Naive B cell (primary cell): ENCODE results near the gene KRTAP10-11. TPM values are rescaled to one million over a fixed set of nuclear protein-coding genes. Genes with fewer than 3 reads are reported as not detected.
"Not testable (repeated sequence)": the region's sequence is repeated elsewhere in the genome, so short reads cannot be mapped to it uniquely, and the experiment has no call there.

Source experiments
- ATAC-seq, 2 donors: fragments of 150-1000 bp; cut with Tn5 transposase; 2 replicates each; pipeline ENCODE4 v1.10.0; 2021; ENCODE audit warnings: low read depth in 2 of 2, mild to moderate bottlenecking in 2 of 2, moderate library complexity in 2 of 2
- DNase-seq: peaks from one replicate; pipeline ENCODE4 v3.0.0; 2022
- H3K27ac Mint-ChIP-seq, 6 donors: one replicate each; pipeline ENCODE4 v1.8.0; 2020 to 2022; ENCODE audit warnings: mild to moderate bottlenecking in 6 of 6, mixed read lengths in 6 of 6, moderate library complexity in 5 of 6, inconsistent platforms in 2 of 6
- H3K27me3 Mint-ChIP-seq, 3 donors: one replicate each; pipeline ENCODE4 v1.8.0; 2021 to 2022; ENCODE audit warnings: mixed read lengths in 3 of 3, mild to moderate bottlenecking in 1 of 3
- H3K36me3 Mint-ChIP-seq, 2 donors: one replicate each; pipeline ENCODE4 v1.8.0; 2020 to 2022; ENCODE audit warnings: mixed read lengths in 2 of 2, inconsistent platforms in 1 of 2, mild to moderate bottlenecking in 1 of 2
- H3K4me1 Mint-ChIP-seq, 3 donors: one replicate each; pipeline ENCODE4 v1.8.0; 2020 to 2022; ENCODE audit warnings: mixed read lengths in 3 of 3, inconsistent platforms in 1 of 3, mild to moderate bottlenecking in 1 of 3, moderate library complexity in 1 of 3
- H3K4me3 Mint-ChIP-seq, 8 donors: one replicate each; pipeline ENCODE4 v1.8.0; 2020 to 2022; ENCODE audit warnings: mild to moderate bottlenecking in 8 of 8, mixed read lengths in 8 of 8, moderate library complexity in 8 of 8, inconsistent platforms in 2 of 8
- H3K9me3 Mint-ChIP-seq, 7 donors: one replicate each; pipeline ENCODE4 v1.8.0; 2020 to 2022; ENCODE audit warnings: mixed read lengths in 7 of 7, mild to moderate bottlenecking in 5 of 7, inconsistent platforms in 2 of 7, moderate library complexity in 1 of 7
- polyA plus RNA-seq, 6 donors: library from polyadenylated mRNA; unstranded; fragments of 300-500 nt; fragmentation: Illumina TruSeq; gene quantifications; one replicate each; pipeline ENCODE4 v1.2.3, GENCODE V29; 2021; ENCODE audit warnings: low read depth in 6 of 6

The KRTAP10-11 gene
- polyA plus RNA-seq, 6 donors from 2014 or later: not detected

- ATAC-seq (no peak), DNase-seq (no peak)
- H3K9me3 Mint-ChIP-seq: peaks cover 13 to 51% (median 26%) of the 10 kb centered on the region in 7 donors
- peaks cover 34 to 60% (median 54%) of the 10 kb centered on the region in 3 donors for H3K27me3 Mint-ChIP-seq
- no peak within 1 kb of the TSS for H3K4me3 Mint-ChIP-seq
- H3K4me1 Mint-ChIP-seq: no peaks in the 10 kb centered on the region
- peaks cover 15 to 24% of the 10 kb centered on the region in 2 donors for H3K36me3 Mint-ChIP-seq
- peak within 1 kb of the TSS in 1 of 6 donors; percentile 96 for H3K27ac Mint-ChIP-seq
Observed at GRCh38 chr21:44637018-44637850, 9.0 kb upstream of the KRTAP10-11 start, which contains the start of gene KRTAP10-10. Gene KRTAP10-10 (plus strand): TSS chr21:44637356. CDS start chr21:44637418, 62 bp downstream.

DNA sequence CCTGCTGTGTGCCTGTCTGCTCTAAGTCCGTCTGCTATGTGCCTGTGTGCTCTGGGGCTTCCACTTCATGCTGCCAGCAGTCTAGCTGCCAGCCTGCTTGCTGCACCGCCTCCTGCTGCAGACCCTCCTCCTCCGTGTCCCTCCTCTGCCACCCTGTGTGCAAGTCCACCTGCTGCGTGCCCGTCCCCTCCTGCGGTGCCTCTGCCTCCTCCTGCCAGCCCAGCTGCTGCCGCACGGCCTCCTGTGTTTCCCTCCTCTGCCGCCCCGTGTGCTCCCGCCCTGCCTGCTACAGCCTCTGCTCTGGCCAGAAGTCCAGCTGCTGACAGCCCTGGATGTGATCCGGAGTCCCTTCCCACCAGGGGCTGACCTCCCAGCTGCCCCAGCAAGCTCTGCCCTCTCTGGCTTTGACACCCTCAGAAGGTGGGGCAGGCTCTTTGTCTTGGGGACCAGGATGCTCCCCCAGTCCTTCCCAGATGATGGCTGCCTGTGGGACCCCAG is 8.3 kb upstream of the KRTAP10-11 start:
- Mint-ChIP-seq H3K27ac (peak overlapping the region in 1 of 6 donors; percentile 96), H3K36me3 (peaks cover 14 to 30% of the 10 kb centered on the region in 2 donors), H3K9me3 (peaks cover 15 to 51% (median 24%) of the 10 kb centered on the region in 7 donors), H3K27me3 (peaks cover 34 to 62% (median 54%) of the 10 kb centered on the region in 3 donors)
- not testable (repeated sequence) for ATAC-seq, H3K4me1 Mint-ChIP-seq, H3K4me3 Mint-ChIP-seq, DNase-seq

DNA sequence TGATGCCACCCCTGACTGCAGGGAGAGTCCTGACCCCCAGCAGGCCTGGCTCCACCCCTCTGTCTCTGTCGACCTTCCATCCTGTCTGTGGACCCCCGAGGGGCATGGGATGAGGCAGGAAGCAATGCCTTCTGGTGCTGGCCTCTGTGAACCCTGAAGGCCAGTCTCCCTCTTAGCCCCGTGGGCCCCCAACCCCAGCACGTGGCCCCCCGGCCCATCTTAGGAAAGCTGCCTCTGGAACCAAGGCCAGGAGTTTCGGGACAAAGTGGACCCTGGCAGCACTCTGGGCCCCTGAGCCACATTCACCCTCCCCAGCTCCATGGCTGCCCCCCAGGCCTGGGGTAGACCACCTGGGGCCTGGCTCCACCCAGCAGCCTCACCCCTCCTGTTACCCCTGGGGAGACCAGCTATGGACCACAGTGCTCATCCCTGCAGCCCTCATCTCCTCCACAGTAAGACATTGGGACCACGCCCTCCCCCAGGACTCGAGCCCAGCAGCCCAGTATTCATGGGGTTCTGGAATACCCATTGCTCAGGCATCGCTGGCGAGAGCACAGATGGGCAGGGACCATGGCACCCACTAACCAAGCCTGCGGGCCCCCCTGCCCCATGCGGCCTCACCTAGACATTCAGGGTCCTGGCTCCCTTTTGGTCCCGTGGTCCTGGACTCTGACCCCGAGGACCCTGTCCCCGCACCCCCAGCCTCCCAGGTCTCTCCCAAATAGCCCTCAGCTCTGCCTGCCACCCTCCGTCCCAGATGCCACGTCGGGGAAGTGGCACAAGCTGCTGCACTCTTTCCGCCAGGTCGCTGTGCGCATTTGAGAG is 7.5 kb upstream of the KRTAP10-11 start:
- H3K27ac Mint-ChIP-seq, H3K4me1 Mint-ChIP-seq, H3K4me3 Mint-ChIP-seq, ATAC-seq, DNase-seq: not testable (repeated sequence)
- Mint-ChIP-seq H3K27me3 (peaks cover 36 to 62% (median 54%) of the 10 kb centered on the region in 3 donors), H3K9me3 (peaks cover 16 to 51% (median 27%) of the 10 kb centered on the region in 7 donors), H3K36me3 (peaks cover 6 to 38% of the 10 kb centered on the region in 2 donors)

DNA sequence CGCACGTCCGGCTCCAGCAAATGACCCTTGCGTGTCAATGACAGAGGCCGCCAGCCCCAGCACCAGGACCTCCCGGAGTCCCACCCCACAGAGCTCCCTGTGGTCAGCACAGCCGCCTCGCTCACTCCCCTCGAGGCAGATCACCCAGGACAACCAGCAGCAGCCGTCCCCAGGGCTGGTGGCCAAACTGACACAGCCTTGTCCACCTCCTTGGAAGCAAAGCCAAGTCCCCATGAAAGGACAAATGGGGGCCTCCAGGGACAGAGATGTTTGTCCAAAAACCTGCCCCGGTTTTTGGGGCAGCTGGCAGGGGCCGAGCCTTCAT is 6.9 kb upstream of the KRTAP10-11 start:
- H3K27me3 Mint-ChIP-seq: peaks cover 40 to 58% (median 49%) of the 10 kb centered on the region in 3 donors
- no peaks in the 10 kb centered on the region for H3K4me1 Mint-ChIP-seq
- no peak for ATAC-seq
- no peak overlapping the region for H3K4me3 Mint-ChIP-seq
- H3K9me3 Mint-ChIP-seq: peaks cover 16 to 51% (median 33%) of the 10 kb centered on the region in 7 donors
- H3K27ac Mint-ChIP-seq: no peak overlapping the region
- H3K36me3 Mint-ChIP-seq: peaks cover 6 to 36% of the 10 kb centered on the region in 2 donors
- DNase-seq: no peak

DNA sequence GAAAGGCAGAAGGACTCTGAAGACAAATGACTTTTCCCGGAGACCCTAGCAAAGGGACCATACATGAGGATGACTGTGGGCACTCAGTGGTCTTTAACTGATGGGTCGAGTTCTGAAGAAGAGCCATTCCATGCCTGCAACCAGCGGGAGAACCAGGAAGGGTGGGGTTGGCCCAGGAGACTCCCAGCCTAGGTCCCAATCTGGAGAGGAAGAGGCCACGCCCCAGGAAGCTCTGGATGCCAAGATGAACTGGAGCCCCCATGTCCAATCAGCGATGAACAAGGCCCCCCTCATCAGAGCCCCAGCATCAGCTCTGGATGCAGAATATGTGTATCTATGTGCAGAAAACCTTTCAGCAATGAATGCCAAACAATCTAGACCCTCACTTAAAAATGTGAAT is 5.5 kb upstream of the KRTAP10-11 start:
- no peak overlapping the region for H3K27ac Mint-ChIP-seq
- peaks cover 14 to 37% of the 10 kb centered on the region in 2 donors for H3K36me3 Mint-ChIP-seq
- H3K9me3 Mint-ChIP-seq: peaks cover 23 to 60% (median 44%) of the 10 kb centered on the region in 7 donors
- H3K4me3 Mint-ChIP-seq: no peak overlapping the region
- peaks cover 31 to 52% (median 45%) of the 10 kb centered on the region in 3 donors for H3K27me3 Mint-ChIP-seq
- DNase-seq (no peak), ATAC-seq (no peak)
- H3K4me1 Mint-ChIP-seq: no peaks in the 10 kb centered on the region

- peaks cover 14 to 37% of the 10 kb centered on the region in 2 donors for H3K36me3 Mint-ChIP-seq
- H3K4me1 Mint-ChIP-seq: no peaks in the 10 kb centered on the region
- no peak overlapping the region for H3K27ac Mint-ChIP-seq
- DNase-seq: no peak
- H3K9me3 Mint-ChIP-seq: peaks cover 24 to 63% (median 49%) of the 10 kb centered on the region in 7 donors
- H3K27me3 Mint-ChIP-seq: peaks cover 22 to 46% (median 41%) of the 10 kb centered on the region in 3 donors
- H3K4me3 Mint-ChIP-seq: peak overlapping the region in 1 of 8 donors; percentile 57
- ATAC-seq: no peak
Observed at GRCh38 chr21:44643741-44644310, 2.4 kb upstream of the KRTAP10-11 start.

- H3K27me3 Mint-ChIP-seq: peaks cover 21 to 37% (median 33%) of the 10 kb centered on the region in 3 donors
- DNase-seq (no peak), ATAC-seq (no peak)
- peaks cover 24 to 60% (median 49%) of the 10 kb centered on the region in 7 donors for H3K9me3 Mint-ChIP-seq
- H3K27ac Mint-ChIP-seq: no peak overlapping the region
- H3K4me3 Mint-ChIP-seq: no peak overlapping the region
- no peaks in the 10 kb centered on the region for H3K4me1 Mint-ChIP-seq
- H3K36me3 Mint-ChIP-seq: peaks cover 14 to 37% of the 10 kb centered on the region in 2 donors
Observed at GRCh38 chr21:44644878-44645277, 1.3 kb upstream of the KRTAP10-11 start.

DNA sequence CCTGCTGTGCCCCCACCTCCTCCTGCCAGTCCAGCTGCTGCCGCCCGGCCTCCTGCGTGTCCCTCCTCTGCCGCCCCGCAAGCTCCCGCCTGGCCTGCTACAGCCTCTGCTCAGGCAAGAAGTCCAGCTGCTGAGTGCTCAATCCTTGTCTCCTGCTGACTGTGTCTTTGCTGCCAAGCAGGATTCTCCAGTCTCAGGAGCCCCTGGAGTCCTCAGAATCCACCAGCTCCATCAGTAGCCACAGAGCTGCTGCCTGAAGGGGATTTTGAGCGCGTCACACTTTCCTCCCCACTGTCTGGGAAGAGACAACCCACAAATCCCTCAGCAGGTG is 973 bp downstream of the KRTAP10-11 start:
- Mint-ChIP-seq H3K27ac (no peak overlapping the region), H3K4me1 (no peaks in the 10 kb centered on the region), H3K36me3 (peaks cover 9 to 23% of the 10 kb centered on the region in 2 donors), H3K4me3 (no peak overlapping the region), H3K27me3 (peaks cover 7 to 20% (median 12%) of the 10 kb centered on the region in 3 donors), H3K9me3 (peaks cover 15 to 41% (median 34%) of the 10 kb centered on the region in 7 donors)
- DNase-seq (no peak), ATAC-seq (no peak)

DNA sequence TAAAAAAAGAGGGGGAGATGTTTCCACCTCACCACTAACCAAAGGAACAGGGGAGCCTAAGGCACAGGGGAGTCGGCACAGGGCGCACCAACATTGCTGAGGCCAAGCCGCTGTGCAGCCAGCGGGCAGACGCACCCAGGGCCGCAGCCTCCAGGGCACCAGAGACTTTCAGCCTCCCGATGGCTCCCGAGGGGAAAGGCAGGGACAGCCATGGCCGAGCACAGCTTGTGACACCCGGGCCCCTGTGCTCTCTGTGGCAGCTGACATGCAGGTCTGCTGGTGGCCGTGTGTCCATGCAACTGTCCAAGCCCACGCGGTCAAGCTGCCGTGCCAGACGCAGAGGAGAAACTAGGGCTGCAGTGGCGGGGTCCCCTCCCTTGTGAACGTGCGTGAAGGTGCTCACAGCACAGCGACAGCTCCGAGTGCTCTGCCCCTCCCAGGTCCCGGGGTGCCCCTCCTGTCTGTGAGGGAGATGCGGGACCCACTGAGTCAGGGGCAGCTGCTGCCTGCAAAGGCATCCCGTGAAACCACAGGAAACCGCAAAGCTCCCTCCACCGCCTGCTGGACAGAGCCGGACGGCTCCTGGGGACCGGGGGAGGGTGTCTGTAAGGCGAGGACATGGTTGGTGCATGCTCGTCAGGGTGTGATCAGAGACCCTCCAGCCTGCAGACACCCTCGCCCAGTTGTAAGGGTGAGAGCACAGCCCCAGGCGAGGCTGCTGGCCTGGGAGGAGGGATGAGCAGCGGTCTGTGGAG is 2.5 kb downstream of the KRTAP10-11 start:
- ATAC-seq (no peak), DNase-seq (no peak)
- Mint-ChIP-seq H3K27me3 (peaks cover 4 to 18% (median 16%) of the 10 kb centered on the region in 3 donors), H3K4me1 (peaks cover 0 to 2% (median 0%) of the 10 kb centered on the region in 3 donors), H3K27ac (no peak overlapping the region), H3K36me3 (peaks cover 8 to 9% of the 10 kb centered on the region in 2 donors), H3K4me3 (no peak overlapping the region), H3K9me3 (peaks cover 8 to 29% (median 23%) of the 10 kb centered on the region in 7 donors)

DNA sequence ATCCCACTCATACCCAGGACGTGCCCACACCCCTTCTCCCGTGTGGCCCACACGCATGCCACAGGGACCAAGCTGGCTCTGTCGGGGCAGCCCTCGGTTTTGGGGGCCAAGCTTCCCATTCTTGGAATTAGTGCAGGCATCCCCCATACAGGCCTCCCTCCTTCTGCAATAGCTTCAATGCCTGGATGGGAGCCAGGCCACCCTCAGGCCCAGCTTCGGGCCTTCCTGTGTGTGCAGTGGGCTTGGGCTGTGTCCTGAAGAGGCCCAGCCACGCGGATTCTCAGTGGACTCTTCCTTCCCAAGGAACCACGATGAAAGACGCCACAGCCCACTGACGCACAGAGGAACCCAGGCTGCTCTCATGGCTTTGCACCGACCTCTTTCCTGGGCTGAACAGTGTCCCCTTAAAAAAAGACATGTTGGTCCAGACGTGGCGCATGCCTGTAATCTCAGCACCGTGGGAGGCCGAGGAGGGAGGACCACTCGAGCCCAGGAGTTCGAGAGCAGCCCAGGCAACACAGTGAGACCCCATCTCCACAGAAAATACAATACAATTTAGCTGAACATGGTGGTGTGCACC is 3.4 kb downstream of the KRTAP10-11 start:
- ATAC-seq (no peak), DNase-seq (no peak)
- Mint-ChIP-seq H3K4me1 (peaks cover 0 to 2% (median 0%) of the 10 kb centered on the region in 3 donors), H3K9me3 (peaks cover 0 to 22% (median 15%) of the 10 kb centered on the region in 7 donors), H3K27me3 (peaks cover 0 to 21% (median 18%) of the 10 kb centered on the region in 3 donors), H3K36me3 (peaks cover 2 to 5% of the 10 kb centered on the region in 2 donors), H3K4me3 (no peak overlapping the region), H3K27ac (no peak overlapping the region)

DNA sequence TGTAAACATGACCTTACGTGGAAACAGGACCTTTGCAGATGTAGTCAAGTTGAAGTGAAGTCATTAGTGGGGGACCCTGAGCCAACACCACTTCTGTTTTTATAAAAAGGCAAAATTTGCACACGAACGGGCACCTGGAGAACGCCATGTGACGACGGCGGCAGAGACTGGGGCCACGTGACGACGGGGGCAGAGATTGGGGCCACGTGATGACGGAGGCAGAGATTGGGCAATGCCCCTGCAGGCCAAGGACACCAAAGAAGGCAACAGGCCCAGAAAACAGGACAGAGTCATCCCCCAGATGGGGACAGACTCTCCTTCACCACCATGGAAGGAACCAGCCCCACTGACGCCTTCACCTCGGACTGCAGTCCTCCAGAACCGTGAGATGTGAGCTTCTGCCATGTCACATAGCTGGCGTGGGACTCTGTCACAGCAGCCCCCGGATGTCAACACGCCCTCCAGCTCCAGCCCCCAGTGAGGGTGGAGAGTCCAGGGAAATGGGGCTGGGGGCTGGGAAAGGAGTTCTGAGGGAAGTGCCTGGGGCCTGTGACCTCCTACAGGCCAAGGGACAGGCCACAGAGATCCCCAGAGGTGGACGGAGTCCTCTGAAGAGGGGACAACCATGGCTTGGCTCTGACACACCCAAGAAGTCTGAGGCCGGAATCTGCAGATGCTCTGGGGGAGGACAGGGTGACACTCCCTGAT is 4.2 kb downstream of the KRTAP10-11 start:
- no peak for DNase-seq
- no peak for ATAC-seq
- Mint-ChIP-seq H3K4me3 (no peak overlapping the region), H3K4me1 (peaks cover 0 to 2% (median 0%) of the 10 kb centered on the region in 3 donors), H3K27me3 (peaks cover 0 to 21% (median 18%) of the 10 kb centered on the region in 3 donors), H3K9me3 (peaks cover 0 to 21% (median 10%) of the 10 kb centered on the region in 7 donors), H3K36me3 (no peaks in the 10 kb centered on the region), H3K27ac (no peak overlapping the region)
